Measurements from ENCODE around the gene LRRC66.

Gene LRRC66

GRCh38 chr4:52036886-52037530 lies 16.8 kb upstream of the LRRC66 start:
- H3F3A ChIP-seq (ENCODE audit: control insufficient read depth, insufficient read depth): no peaks in the 10 kb centered on the region
- no peaks in the 10 kb centered on the region for H3K9me3 ChIP-seq (ENCODE audit: control insufficient read depth, insufficient read depth, low read length)
- no peaks in the 10 kb centered on the region for H3K27me3 ChIP-seq (ENCODE audit: control insufficient read depth, low read length)
- H3K4me3 ChIP-seq (ENCODE audit: low read length): peak overlapping the region; percentile 82
- H3K36me3 ChIP-seq (ENCODE audit: control insufficient read depth, low read length): peaks cover 4% of the 10 kb centered on the region
- H4K20me1 ChIP-seq (ENCODE audit: control insufficient read depth, insufficient read depth, low read depth, low read length): no peaks in the 10 kb centered on the region
- TF ChIP-seq EZH2phosphoT487 (IDR thresholded peaks at IDR 0.05; ENCODE audit: borderline replicate concordance, low read length) (no peak), CTCF (IDR thresholded peaks at IDR 0.05; ENCODE audit: low read depth, low read length, poor library complexity, severe bottlenecking) (no peak)
- peak overlapping the region; percentile 95 for H3K4me2 ChIP-seq (ENCODE audit: low read length)
- no peak overlapping the region for H3K27ac ChIP-seq (ENCODE audit: low read depth, low read length)
- peaks cover 34% of the 10 kb centered on the region for H3K4me1 ChIP-seq (ENCODE audit: control insufficient read depth, low read length)
- H3K9me2 ChIP-seq (replicated peaks; ENCODE audit: control insufficient read depth, low read length): no peaks in the 10 kb centered on the region
- H3K79me2 ChIP-seq (ENCODE audit: control insufficient read depth, low read length): peaks cover 42% of the 10 kb centered on the region

GRCh38 chr4:52035190-52035589 lies 15.0 kb upstream of the LRRC66 start:
- TF ChIP-seq EZH2phosphoT487 (IDR thresholded peaks at IDR 0.05; ENCODE audit: borderline replicate concordance, low read length): no peak
- no peak for TF ChIP-seq CTCF (IDR thresholded peaks at IDR 0.05; ENCODE audit: low read depth, low read length, poor library complexity, severe bottlenecking)
- H3K4me1 ChIP-seq (ENCODE audit: control insufficient read depth, low read length): peaks cover 34% of the 10 kb centered on the region
- H3K79me2 ChIP-seq (ENCODE audit: control insufficient read depth, low read length): peaks cover 43% of the 10 kb centered on the region
- H3F3A ChIP-seq (ENCODE audit: control insufficient read depth, insufficient read depth): peaks cover 3% of the 10 kb centered on the region; the same call in 1 of the 2 replicates
- H3K4me3 ChIP-seq (ENCODE audit: low read length): no peak overlapping the region
- H3K27me3 ChIP-seq (ENCODE audit: control insufficient read depth, low read length): no peaks in the 10 kb centered on the region
- H3K27ac ChIP-seq (ENCODE audit: low read depth, low read length): no peak overlapping the region
- no peaks in the 10 kb centered on the region for H3K9me3 ChIP-seq (ENCODE audit: control insufficient read depth, insufficient read depth, low read length)
- H3K4me2 ChIP-seq (ENCODE audit: low read length): no peak overlapping the region
- peaks cover 23% of the 10 kb centered on the region for H3K36me3 ChIP-seq (ENCODE audit: control insufficient read depth, low read length)
- H4K20me1 ChIP-seq (ENCODE audit: control insufficient read depth, insufficient read depth, low read depth, low read length): no peaks in the 10 kb centered on the region
- no peaks in the 10 kb centered on the region for H3K9me2 ChIP-seq (replicated peaks; ENCODE audit: control insufficient read depth, low read length)

GRCh38 chr4:52032005-52032404 lies 11.8 kb upstream of the LRRC66 start:
- Histone ChIP-seq H3K36me3 (ENCODE audit: control insufficient read depth, low read length) (peaks cover 43% of the 10 kb centered on the region), H3K9me2 (replicated peaks; ENCODE audit: control insufficient read depth, low read length) (no peaks in the 10 kb centered on the region), H3K79me2 (ENCODE audit: control insufficient read depth, low read length) (peaks cover 32% of the 10 kb centered on the region), H4K20me1 (ENCODE audit: control insufficient read depth, insufficient read depth, low read depth, low read length) (no peaks in the 10 kb centered on the region), H3K4me1 (ENCODE audit: control insufficient read depth, low read length) (peaks cover 21% of the 10 kb centered on the region), H3K4me3 (ENCODE audit: low read length) (no peak overlapping the region), H3K27me3 (ENCODE audit: control insufficient read depth, low read length) (no peaks in the 10 kb centered on the region), H3K4me2 (ENCODE audit: low read length) (no peak overlapping the region), H3K27ac (ENCODE audit: low read depth, low read length) (no peak overlapping the region), H3F3A (ENCODE audit: control insufficient read depth, insufficient read depth) (peaks cover 10% of the 10 kb centered on the region), H3K9me3 (ENCODE audit: control insufficient read depth, insufficient read depth, low read length) (no peaks in the 10 kb centered on the region)
- TF ChIP-seq CTCF (IDR thresholded peaks at IDR 0.05; ENCODE audit: low read depth, low read length, poor library complexity, severe bottlenecking): no peak
- no peak for TF ChIP-seq EZH2phosphoT487 (IDR thresholded peaks at IDR 0.05; ENCODE audit: borderline replicate concordance, low read length)

All from DOHH2 (cell line).